ENCODE measurements around the gene GRM8. TPM values are rescaled to one million over a fixed set of nuclear protein-coding genes. Genes with fewer than 3 reads are reported as not detected.

Gene GRM8
- total RNA-seq, 1 experiment from 2014 or later: not detected

DNA sequence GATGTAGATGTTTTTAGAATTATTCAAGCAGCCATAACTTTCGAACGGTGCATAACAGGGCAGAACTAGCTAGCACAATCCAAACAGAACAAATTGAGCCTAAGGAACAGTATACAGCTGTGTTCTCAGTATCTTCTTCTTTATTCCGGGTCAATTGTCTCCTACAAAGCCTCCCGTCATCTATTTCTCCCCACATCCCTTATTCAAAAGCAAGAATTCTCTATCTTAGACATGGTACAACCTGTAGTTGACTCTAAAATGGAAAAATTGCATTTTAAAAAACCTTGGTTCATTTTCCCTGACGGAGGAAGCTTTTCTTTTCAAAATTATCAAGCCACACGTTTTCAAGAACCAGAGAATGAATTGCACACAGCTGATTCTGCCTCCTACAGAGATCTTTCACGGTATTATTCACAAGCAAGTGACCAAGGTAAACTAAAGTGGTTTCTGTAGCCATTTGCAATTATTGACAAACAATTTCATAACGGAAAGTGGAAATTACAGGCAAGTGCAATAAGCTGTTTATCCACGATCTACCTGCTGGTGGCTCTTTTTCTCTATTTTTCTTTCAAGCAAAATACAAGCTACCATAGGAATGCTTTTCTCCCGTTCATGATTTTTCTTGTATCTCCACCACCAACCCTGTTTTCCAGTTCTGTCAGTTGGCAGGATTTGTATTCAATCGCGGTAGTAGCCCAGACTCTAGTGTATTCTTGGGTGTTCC is 2.3 kb downstream of the GRM8 start:
- H3K4me1 Mint-ChIP-seq (ENCODE audit: low read depth, unreplicated experiment): no peaks in the 10 kb centered on the region
- BruUV-seq (replicated peaks): no TSS peak
- H3K9me3 Mint-ChIP-seq (ENCODE audit: unreplicated experiment): no peaks in the 10 kb centered on the region

DNA sequence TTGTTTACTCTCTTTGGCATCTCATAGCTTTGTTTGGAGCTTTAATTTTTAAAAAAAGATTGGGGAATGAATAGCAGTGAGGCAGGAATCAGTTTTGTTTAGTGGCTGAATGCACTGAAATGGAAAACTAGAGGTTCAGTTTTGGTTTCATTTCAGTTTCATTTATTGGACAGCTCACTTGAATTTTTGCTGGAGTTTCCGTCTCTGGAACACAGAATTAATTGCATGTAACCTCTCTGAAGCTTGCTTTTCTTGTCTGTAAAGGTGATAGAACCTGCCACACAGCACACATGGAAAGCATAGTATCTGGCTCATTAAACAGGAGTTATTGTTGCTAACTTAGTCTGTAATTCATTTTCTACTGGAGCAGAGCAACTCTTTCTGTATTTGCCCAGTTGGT is 7.1 kb downstream of the GRM8 start:
- H3K9me3 Mint-ChIP-seq (ENCODE audit: unreplicated experiment): no peaks in the 10 kb centered on the region
- POLR2A ChIA-PET: no interaction called here
- H3K4me3 Mint-ChIP-seq (ENCODE audit: unreplicated experiment): no peak overlapping the region
- intact Hi-C loops (cut with micrococcal nuclease; ENCODE audit: unreplicated experiment): no loop called here
- no peak for DNase-seq
- Histone ChIP-seq H3K9me3 (no peaks in the 10 kb centered on the region), H3K27me3 (replicated peaks; ENCODE audit: control insufficient read depth, insufficient read depth, low read length) (peaks cover 4% of the 10 kb centered on the region), H3K4me3 (ENCODE audit: low read depth, low read length) (no peak overlapping the region), H3K36me3 (ENCODE audit: control insufficient read depth, insufficient read depth, low read length) (no peaks in the 10 kb centered on the region), H3K4me1 (no peaks in the 10 kb centered on the region)
- BruUV-seq (replicated peaks): no TSS peak
- H3K27me3 Mint-ChIP-seq (ENCODE audit: insufficient read depth, unreplicated experiment): peaks cover 29% of the 10 kb centered on the region
- H3K4me1 Mint-ChIP-seq (ENCODE audit: low read depth, unreplicated experiment): no peaks in the 10 kb centered on the region
- TF ChIP-seq, protein P1, sequence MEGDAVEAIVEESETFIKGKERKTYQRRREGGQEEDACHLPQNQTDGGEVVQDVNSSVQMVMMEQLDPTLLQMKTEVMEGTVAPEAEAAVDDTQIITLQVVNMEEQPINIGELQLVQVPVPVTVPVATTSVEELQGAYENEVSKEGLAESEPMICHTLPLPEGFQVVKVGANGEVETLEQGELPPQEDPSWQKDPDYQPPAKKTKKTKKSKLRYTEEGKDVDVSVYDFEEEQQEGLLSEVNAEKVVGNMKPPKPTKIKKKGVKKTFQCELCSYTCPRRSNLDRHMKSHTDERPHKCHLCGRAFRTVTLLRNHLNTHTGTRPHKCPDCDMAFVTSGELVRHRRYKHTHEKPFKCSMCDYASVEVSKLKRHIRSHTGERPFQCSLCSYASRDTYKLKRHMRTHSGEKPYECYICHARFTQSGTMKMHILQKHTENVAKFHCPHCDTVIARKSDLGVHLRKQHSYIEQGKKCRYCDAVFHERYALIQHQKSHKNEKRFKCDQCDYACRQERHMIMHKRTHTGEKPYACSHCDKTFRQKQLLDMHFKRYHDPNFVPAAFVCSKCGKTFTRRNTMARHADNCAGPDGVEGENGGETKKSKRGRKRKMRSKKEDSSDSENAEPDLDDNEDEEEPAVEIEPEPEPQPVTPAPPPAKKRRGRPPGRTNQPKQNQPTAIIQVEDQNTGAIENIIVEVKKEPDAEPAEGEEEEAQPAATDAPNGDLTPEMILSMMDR (IDR thresholded peaks at IDR 0.05; ENCODE audit: insufficient read depth in 1 of 2, low read depth in 1 of 2, low read length in 1 of 2, severe bottlenecking in 1 of 2, unreplicated experiment in 1 of 2): no peak
- no peak overlapping the region for H3K27ac Mint-ChIP-seq (ENCODE audit: unreplicated experiment)
- no peaks in the 10 kb centered on the region for H3K36me3 Mint-ChIP-seq (ENCODE audit: insufficient read depth, unreplicated experiment)
- CTCF ChIA-PET: interaction anchor here (0.6 kb wide), 1 partner anchor 933 kb away, joined by 8 read pairs; no protein-coding TSS in a partner anchor

More for the DNA sequence above, 2.3 kb downstream of the GRM8 start:
- no peaks in the 10 kb centered on the region for H3K36me3 Mint-ChIP-seq (ENCODE audit: insufficient read depth, unreplicated experiment)
- peaks cover 32% of the 10 kb centered on the region for H3K27me3 Mint-ChIP-seq (ENCODE audit: insufficient read depth, unreplicated experiment)
- DNase-seq: no peak
- H3K4me3 Mint-ChIP-seq (ENCODE audit: unreplicated experiment): no peak overlapping the region
- Histone ChIP-seq H3K36me3 (ENCODE audit: control insufficient read depth, insufficient read depth, low read length) (no peaks in the 10 kb centered on the region), H3K9me3 (no peaks in the 10 kb centered on the region), H3K4me3 (ENCODE audit: low read depth, low read length) (no peak overlapping the region), H3K27me3 (replicated peaks; ENCODE audit: control insufficient read depth, insufficient read depth, low read length) (peaks cover 13% of the 10 kb centered on the region), H3K4me1 (peaks cover 8% of the 10 kb centered on the region; the same call in 1 of the 2 replicates)
- ChIA-PET CTCF (no interaction called here), POLR2A (no interaction called here)
- intact Hi-C loops (cut with micrococcal nuclease; ENCODE audit: unreplicated experiment): loop anchor here (5.0 kb wide), 1 partner anchor 157 kb away; no protein-coding TSS in a partner anchor
- H3K27ac Mint-ChIP-seq (ENCODE audit: unreplicated experiment): no peak overlapping the region
- TF ChIP-seq, protein P1 (IDR thresholded peaks at IDR 0.05; ENCODE audit: insufficient read depth in 1 of 2, low read depth in 1 of 2, low read length in 1 of 2, severe bottlenecking in 1 of 2, unreplicated experiment in 1 of 2): no peak

DNA sequence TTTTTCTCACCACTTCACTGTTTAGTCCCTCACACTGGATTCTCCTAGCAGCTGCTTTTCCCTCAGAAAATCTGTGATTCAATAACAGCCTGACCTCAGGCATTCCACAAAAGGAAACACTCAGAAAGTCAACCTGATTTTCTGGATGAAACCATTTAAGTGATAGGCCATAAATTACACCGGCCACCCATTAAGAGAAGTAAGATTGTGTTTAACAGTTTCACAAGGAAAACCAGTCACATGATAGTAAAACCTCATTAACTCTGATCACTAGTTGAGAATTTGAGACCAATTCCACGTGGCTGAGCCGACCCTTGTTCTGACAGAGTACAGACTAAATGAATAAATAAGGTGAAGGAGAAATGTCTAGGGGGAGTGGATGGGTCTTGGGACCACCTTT is 7.7 kb downstream of the GRM8 start:
- no peaks in the 10 kb centered on the region for H3K4me1 ChIP-seq
- no TSS peak for BruUV-seq (replicated peaks)
- DNase-seq: no peak
- ChIA-PET CTCF (no interaction called here), POLR2A (no interaction called here)
- H3K27me3 Mint-ChIP-seq (ENCODE audit: insufficient read depth, unreplicated experiment): peaks cover 23% of the 10 kb centered on the region
- no peaks in the 10 kb centered on the region for H3K4me1 Mint-ChIP-seq (ENCODE audit: low read depth, unreplicated experiment)
- peaks cover 4% of the 10 kb centered on the region for H3K27me3 ChIP-seq (replicated peaks; ENCODE audit: control insufficient read depth, insufficient read depth, low read length)
- TF ChIP-seq, protein P1 (IDR thresholded peaks at IDR 0.05; ENCODE audit: insufficient read depth in 1 of 2, low read depth in 1 of 2, low read length in 1 of 2, severe bottlenecking in 1 of 2, unreplicated experiment in 1 of 2): no peak
- H3K4me3 ChIP-seq (ENCODE audit: low read depth, low read length): no peak overlapping the region
- no peak overlapping the region for H3K4me3 Mint-ChIP-seq (ENCODE audit: unreplicated experiment)
- H3K27ac Mint-ChIP-seq (ENCODE audit: unreplicated experiment): no peak overlapping the region
- intact Hi-C loops (cut with micrococcal nuclease; ENCODE audit: unreplicated experiment): no loop called here
- no peaks in the 10 kb centered on the region for H3K9me3 ChIP-seq
- H3K9me3 Mint-ChIP-seq (ENCODE audit: unreplicated experiment): no peaks in the 10 kb centered on the region
- H3K36me3 ChIP-seq (ENCODE audit: control insufficient read depth, insufficient read depth, low read length): no peaks in the 10 kb centered on the region
- no peaks in the 10 kb centered on the region for H3K36me3 Mint-ChIP-seq (ENCODE audit: insufficient read depth, unreplicated experiment)

Measured in Caco-2 (cell line).